HG03196 (cell line): Measurements from ENCODE around the gene FNTB.

Experiments used
- ATAC-seq: cut with Tn5 transposase; IDR thresholded peaks from one replicate; pipeline ENCODE4 v1.9.1; 2021; ENCODE audit not compliant: unreplicated experiment

The FNTB gene

DNA sequence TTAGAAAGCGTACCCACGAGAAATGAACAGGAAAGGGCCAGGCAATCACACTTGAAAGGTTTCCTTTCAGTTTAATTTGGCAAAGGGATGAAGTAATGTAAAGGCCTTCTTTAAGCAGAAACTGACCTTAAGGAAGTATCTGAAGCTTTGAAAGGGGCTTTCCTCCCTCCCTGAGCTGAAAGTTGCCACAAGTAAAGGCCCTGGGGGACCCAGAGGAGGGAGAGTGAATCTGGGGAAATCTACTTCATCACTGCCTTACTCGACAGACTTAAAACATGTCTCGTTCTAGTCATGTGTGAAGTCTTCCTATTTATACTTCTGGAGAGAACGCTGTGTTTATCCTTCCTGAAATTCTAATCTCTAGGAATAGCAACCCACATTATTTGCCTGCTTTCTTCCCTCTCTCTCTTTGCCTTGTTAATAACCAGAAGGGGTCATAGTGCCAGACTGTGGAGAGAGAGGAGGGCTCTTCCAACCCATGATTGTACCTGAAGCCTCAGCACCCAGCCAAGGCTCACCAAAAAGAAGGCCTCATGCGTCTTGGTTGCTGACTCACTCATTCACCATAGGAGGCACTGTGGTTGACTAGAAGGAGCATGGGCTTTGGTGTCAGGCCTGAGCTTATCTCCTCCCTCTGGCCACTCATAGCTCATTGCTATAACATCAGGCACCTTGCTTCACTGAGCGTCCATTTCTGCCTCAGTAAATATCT, 33.9 kb upstream of the FNTB start:
- no peak for ATAC-seq

DNA sequence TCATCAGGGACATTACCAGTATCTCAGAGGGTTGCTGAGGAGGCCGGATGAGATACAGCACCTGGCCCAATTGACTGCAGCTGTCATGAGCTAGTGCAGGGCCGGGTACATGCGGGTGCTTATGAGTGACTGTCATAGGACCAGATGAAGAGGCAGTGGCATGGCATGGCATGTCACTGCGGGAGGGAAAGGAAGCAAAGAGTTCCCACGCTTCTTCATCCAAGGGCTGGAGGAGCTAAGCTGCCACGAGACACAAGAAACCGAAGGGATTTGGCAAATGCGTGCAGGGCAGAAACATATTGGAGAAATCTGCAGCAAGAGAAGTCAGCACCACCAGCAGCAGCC, 33.4 kb upstream of the FNTB start:
- no peak for ATAC-seq

DNA sequence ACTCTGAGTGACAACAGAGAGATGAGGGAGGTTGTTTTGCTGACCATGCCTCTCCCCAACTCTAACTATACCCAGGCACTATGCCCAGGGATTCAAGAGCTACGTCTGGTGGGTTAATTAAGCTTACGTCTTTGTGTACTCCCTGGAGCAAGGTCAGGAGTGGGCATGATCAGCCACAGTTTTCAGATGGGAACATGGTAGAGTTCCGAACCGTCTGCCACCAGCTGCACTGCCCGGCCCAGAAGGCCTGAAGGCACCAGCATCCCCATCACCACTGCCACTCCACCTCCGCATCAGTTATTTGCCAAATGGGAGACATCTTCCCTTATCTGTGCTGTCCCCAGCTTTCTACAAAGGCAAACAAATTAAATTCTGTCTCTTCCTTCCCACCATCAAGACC, 33.0 kb upstream of the FNTB start:
- ATAC-seq: no peak

DNA sequence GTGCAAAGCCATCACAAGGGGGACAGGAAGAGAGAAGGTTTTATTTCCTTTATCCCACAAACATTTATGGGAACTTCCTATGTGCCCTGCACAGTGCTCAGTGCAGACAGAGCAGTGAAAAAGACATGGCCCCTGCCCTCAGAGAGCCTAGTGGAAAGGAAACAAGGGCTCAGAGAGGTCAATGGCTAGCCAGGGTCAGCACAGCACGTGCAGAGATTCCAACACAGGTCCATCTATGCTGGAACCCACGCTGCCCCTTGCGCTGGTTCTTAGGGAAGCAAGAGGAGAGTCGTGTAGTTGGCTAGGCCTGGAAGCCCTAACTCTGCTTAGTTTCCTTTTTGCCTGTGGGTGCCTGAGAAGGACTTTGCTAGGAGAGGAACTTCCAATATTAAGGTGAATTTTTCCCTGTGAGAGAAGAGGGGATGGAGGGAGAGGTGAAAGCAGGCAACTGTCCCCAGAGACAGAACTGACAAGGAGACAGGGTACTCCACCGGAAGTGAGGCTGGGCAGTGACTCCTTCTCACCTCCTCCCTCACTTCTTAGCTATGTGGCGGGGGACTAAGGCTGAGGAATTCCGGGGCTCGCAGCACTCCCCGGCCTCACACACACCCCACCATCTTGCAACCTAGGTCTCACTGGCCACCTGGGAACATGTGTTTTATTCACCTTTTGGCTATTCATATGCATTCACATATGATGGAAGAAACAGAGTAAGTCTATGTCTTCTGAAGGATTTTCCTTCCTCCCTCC, 32.0 kb upstream of the FNTB start:
- no peak for ATAC-seq

DNA sequence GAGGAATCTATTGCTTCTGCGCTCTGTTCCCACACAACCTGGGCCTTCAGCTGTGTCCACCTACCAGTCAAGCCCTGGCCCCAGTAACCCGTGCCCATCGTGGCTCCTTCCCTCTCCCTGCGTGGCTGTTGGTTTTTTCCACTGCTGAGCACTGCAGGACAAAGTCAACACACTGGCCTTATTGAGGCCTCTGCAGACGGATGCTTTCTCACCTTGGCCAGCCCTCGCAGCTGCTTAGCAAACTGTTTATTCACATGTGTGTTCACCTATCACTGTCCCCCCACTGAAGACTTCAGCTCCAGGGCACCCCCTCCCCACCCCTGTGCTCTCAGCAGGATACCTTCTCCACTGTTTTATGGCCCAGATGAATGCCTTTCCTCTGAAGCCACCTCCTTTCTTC, 31.4 kb upstream of the FNTB start:
- ATAC-seq: no peak

DNA sequence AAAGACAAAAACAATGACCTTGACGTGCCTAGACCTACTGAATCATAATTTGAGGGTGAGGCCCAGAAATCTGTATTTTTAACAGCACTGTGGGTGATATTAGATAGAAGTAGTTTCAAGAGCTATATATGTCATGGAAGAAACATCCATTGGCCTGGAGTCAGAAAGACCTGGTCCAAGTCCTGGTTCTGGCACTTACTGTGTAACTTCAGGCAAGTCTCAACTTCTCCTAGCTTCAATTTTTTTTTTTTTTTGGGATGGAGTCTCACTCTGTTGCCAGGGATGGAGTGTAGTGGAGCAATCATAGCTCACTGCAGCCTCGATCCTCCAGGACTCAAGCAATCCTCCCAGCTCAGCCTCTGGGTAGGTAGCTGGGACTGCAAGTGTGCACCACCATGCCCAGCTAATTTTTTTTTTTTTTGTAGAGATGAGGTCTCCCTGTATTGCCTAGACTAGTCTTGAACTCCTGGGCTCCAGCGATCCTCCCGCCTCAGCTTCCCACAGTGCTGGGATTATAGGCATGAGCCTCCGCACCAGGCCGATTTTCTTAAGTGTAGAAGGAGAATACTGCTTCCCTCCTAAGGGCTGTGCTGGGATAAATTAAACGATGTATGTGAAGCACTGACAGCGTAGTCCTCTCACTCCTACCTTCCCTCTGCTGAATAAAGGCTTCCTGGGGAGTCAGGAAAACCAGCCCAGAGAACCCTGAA, 29.8 kb upstream of the FNTB start:
- no peak for ATAC-seq

DNA sequence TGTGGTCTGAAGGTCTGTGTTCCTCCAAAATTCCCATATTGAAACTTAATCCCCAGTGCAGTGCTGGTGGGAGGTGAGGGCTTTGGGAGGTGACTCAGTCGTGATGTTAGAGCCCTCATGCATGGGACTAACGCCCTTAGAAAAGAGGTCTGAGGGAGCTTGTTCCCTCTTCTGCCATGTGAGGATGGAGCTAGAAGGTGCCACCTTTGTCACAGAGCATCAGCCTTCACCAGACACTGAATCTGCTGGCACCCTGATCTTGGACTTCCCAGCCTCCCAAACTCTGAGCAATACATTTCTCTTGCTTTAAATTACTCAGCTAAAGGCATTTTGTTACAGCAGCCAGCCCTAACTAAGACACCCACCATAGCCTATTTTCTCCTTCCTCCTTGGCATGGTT, 28.5 kb upstream of the FNTB start:
- ATAC-seq: no peak

GRCh38 chr14:64958743-64959142, 28.0 kb upstream of the FNTB start:
- ATAC-seq: no peak

- no peak for ATAC-seq
Observed at GRCh38 chr14:64960762-64961276, 25.9 kb upstream of the FNTB start.

GRCh38 chr14:64963611-64964010, 23.1 kb upstream of the FNTB start:
- ATAC-seq: no peak

GRCh38 chr14:64965356-64966000, 21.2 kb upstream of the FNTB start:
- ATAC-seq: no peak

DNA sequence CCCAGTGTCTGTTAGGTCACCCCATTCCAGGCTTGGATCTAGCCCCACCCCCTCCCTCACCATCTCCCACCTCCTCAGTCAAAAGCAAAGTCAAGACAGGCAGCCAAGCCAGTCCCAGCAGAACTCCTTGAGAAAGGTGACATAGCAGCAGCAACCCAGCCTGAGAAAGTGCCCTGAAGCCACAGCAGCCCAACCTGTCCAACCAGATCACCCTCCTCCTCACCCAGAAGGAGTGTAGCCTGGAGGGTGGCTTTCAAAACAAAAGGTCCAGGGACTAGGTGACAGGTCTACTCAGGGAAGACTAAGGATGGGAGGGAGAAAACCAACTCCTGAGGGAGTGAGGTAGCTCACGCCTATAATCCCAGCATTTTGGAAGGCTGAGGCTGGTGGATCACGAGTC, 19.7 kb upstream of the FNTB start:
- ATAC-seq: no peak

- ATAC-seq: no peak
Observed at GRCh38 chr14:64968167-64968566, 18.5 kb upstream of the FNTB start.

DNA sequence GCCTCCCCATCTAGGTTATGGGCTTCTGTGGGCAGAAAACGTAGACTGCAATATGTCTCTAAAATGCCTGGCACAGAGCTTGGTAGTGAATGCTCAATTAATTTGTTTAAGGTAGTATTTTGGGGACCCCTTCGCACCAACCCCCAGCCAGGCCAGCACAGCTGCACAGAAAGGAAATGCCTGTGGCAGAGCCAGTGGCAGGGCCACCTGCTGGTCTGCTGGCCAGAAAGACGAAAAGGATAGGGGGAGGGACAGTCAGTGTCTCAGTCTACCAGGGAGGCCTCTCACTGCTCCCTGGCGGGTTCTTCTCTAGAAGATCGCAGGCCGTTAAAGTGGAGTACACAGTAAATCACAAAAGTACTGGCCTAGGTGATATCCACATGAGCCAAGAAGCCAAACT, 18.0 kb upstream of the FNTB start:
- no peak for ATAC-seq

- ATAC-seq: no peak
Observed at GRCh38 chr14:64970041-64970440, 16.7 kb upstream of the FNTB start.

GRCh38 chr14:64970776-64971477, 15.8 kb upstream of the FNTB start:
- no peak for ATAC-seq

- ATAC-seq: no peak
Observed at GRCh38 chr14:64971491-64971942, 15.2 kb upstream of the FNTB start.

DNA sequence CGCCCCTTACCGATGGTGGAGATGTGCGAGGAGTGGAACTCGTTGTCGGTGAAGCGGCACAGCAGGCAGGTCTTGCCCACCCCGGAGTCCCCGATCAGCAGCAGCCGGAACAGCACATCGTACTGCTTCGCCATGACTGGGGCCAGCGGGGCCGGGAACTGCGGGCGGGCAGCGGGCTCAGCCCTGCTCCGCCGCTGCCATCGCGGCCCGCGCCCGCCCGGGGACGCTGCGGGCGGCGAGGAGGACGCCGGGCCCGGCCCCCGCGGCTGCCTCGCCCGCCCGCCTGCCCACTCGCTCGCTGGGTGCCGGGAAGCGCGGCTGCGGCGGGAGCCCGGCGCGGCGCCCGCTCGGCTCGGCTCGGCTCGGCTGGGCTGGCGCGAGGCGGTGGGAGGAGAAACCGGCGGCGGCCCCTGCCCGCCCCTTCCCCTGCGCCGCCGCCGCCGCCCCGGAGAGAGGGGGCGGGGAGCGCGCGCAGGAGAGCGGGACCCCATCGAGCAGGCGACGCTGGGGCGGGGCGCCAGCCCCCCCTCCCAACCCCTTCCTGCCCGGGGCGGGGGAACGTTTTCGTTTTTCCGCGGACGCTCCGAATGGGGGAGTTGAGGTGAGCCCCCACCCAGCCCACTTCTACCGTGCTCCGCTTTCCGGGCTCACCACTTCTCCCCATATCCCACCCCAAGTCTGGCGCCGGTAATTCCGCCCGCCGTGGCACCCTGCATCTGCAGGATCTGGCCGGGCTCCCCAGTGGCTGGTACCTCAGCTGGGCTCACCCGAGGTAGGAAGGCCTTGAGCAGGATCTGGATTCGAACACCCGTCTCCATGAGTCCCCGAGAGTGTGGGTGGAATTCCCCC, 14.5 kb upstream of the FNTB start, which contains the start of gene RAB15:
TSS of gene RAB15 (minus strand) at position 394 of the 849 bp plus-strand sequence. CDS start at position 134, 260 bp downstream.
- no peak for ATAC-seq

GRCh38 chr14:64973026-64973442, 13.7 kb upstream of the FNTB start:
- no peak for ATAC-seq

DNA sequence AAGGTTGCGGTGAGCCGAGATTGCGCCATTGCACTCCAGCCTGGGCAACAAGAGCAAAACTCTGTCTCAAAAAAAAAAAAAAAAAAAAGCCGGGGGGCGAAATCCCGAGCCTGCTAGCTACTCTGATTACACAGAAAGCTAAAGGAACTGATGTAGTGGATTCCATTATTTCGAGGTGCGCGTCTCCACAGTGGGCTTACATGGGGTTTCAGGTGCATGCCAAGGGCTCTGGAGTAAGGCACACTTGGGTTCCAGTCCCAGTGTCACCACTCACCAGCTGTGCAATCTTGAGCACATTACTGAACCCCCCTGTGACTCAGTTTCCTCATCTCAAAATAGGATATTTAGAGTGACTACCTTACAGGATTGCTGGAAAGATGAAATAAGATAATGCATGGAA, 12.9 kb upstream of the FNTB start:
- no peak for ATAC-seq
